Activated CD8-positive, alpha-beta memory T cell treated with anti-CD3 and anti-CD28 coated beads, Interleukin-2, amount 10 ng/mL, durations not matched to agents 7 days and 5 days (primary cell): Measurements from ENCODE around the gene DNAAF3. TPM values are rescaled to one million over a fixed set of nuclear protein-coding genes. Genes with fewer than 3 reads are reported as not detected.

Experiments used
- ATAC-seq: fragments of 150-1000 bp; cut with Tn5 transposase; one replicate; pipeline ENCODE4 v1.10.0; 2021; ENCODE audit warnings: moderate library complexity
- CTCF ChIA-PET: fragments of 350-600 bp; sonication (Branson Sonifier 250); formaldehyde crosslinking; loops from one replicate; lab custom pipeline; 2021; ENCODE audit warnings: antibody characterized with exemption; lab: Charles Lee
- DNase-seq: peaks from one replicate; pipeline ENCODE4 v3.0.0-alpha.2; 2020
- H3K27ac Mint-ChIP-seq: one replicate; pipeline ENCODE4 v1.8.0; 2021; ENCODE audit warnings: mild to moderate bottlenecking, mixed read lengths
- H3K27me3 Mint-ChIP-seq: one replicate; pipeline ENCODE4 v1.8.0; 2021; ENCODE audit warnings: mixed read lengths
- H3K36me3 Mint-ChIP-seq: one replicate; pipeline ENCODE4 v1.8.0; 2021; ENCODE audit warnings: mild to moderate bottlenecking, mixed read lengths
- H3K4me1 Mint-ChIP-seq: one replicate; pipeline ENCODE4 v1.8.0; 2021; ENCODE audit warnings: mixed read lengths
- H3K4me3 Mint-ChIP-seq: one replicate; pipeline ENCODE4 v1.8.0; 2021; ENCODE audit warnings: mild to moderate bottlenecking, moderate library complexity, mixed read lengths
- H3K9me3 Mint-ChIP-seq: one replicate; pipeline ENCODE4 v1.8.0; 2022; ENCODE audit warnings: low read depth, mixed read lengths
- total RNA-seq, 2 experiments: library from RNA; stranded (reverse); gene quantifications; one replicate each; pipeline ENCODE4 v1.2.3, GENCODE V29; 2021

DNAAF3 gene
- total RNA-seq, 2 experiments from 2014 or later = 0.35 TPM; not detected in 1

DNA sequence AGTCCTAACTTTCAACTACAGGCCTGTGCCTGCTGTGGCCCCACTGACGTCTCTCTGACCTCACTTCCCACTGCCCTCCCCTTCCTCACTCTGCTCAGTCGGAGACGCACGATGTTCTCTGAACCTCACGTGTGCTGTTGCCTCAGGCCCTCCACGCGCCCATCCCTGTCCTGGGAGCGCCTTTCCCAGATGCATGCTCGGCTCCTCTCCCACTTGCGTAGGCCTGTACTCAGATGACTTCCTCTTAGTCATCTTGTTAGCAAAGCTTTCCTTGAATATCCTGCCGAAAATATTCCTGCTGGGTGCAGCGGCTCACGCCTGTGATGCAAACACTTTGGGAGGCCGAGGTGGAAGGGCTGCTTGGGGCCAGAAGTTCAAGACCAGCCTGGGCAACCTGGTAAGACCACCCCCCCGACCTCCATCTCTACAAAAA lies 23.0 kb upstream of the DNAAF3 start:
- CTCF ChIA-PET = interaction anchor here (1.2 kb wide), 1 partner anchor 103 kb away, joined by 3 read pairs; no protein-coding TSS in a partner anchor
- no peak overlapping the region for H3K27ac Mint-ChIP-seq
- H3K4me1 Mint-ChIP-seq = peaks cover 15% of the 10 kb centered on the region
- H3K4me3 Mint-ChIP-seq = no peak overlapping the region
- ATAC-seq = no peak
- peaks cover 6% of the 10 kb centered on the region for H3K27me3 Mint-ChIP-seq
- no peak for DNase-seq
- H3K36me3 Mint-ChIP-seq = no peaks in the 10 kb centered on the region
- H3K9me3 Mint-ChIP-seq = no peaks in the 10 kb centered on the region

DNA sequence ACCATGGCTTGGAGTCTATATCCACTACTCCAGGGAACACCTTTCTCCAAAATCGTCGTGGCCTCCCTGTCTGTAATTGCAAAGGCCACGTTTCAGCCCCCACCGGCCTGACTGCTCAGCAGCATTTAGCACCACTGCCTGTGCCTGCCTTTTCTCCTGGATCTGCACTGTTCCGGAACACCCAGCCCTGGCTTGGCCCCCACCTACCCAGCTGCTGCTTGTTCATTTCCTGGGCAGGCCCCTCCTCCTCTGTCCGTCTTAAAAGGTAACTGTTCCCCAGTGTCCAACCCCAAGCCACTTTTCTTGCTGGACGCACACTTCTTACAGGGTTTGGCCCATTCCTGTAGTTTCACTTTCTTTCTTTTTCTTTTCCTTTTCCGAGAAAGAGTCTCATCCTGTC lies 22.2 kb upstream of the DNAAF3 start:
- Mint-ChIP-seq H3K4me3 (peak overlapping the region; percentile 42), H3K27me3 (peaks cover 8% of the 10 kb centered on the region), H3K9me3 (no peaks in the 10 kb centered on the region), H3K27ac (peak overlapping the region; percentile 49), H3K36me3 (no peaks in the 10 kb centered on the region), H3K4me1 (peaks cover 18% of the 10 kb centered on the region)
- DNase-seq (no peak), ATAC-seq (peak; percentile 57)
- CTCF ChIA-PET = no interaction called here

DNA sequence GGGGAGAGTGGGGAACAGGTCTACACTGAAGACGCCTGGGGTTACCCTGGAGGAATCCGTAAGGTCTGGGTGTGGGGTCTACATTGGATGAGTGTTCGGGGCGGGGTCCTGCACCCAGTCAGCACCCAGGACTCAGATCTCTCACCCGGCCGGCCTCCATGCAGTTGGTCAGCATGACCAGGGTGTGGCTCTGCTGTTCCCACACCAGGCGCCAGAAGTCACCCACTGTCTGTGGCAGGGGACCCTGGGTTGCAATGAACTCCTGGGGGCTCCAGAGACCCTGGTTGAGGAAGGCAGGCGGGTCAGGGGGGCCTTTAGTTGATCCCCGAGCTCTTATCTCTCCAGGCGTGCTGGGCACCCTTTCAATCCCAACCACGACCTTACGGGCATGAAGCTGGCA lies 19.7 kb upstream of the DNAAF3 start:
- Mint-ChIP-seq H3K36me3 (no peaks in the 10 kb centered on the region), H3K27ac (no peak overlapping the region), H3K27me3 (peaks cover 21% of the 10 kb centered on the region), H3K4me1 (peaks cover 18% of the 10 kb centered on the region), H3K9me3 (no peaks in the 10 kb centered on the region), H3K4me3 (no peak overlapping the region)
- CTCF ChIA-PET = no interaction called here
- DNase-seq = no peak
- no peak for ATAC-seq

DNA sequence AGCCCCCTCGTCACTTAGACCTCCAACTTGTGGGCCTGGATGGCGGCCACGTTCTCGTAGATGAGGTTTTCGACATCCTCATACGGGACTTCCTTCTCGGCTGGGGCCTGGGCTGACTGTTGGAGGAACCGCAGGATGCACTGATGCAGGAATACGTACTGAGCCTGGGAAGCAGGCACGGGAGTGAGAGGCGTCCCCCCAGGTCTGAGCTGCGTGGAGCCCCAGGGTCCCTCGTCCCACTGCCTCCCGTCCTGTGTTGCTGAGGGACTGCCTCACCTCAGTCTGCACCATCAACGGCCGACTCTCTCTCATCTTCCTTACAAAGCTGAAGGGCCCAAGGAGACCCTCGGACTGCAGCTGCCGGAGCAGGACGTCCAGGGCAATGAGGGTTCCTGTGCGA lies 15.3 kb upstream of the DNAAF3 start:
- H3K4me1 Mint-ChIP-seq = peaks cover 27% of the 10 kb centered on the region
- peaks cover 48% of the 10 kb centered on the region for H3K27me3 Mint-ChIP-seq
- CTCF ChIA-PET = interaction anchor here (4.0 kb wide), 1 partner anchor 21 kb away, joined by 17 read pairs; no protein-coding TSS in a partner anchor
- DNase-seq (no peak), ATAC-seq (no peak)
- H3K36me3 Mint-ChIP-seq = no peaks in the 10 kb centered on the region
- H3K27ac Mint-ChIP-seq = no peak overlapping the region
- H3K9me3 Mint-ChIP-seq = no peaks in the 10 kb centered on the region
- H3K4me3 Mint-ChIP-seq = no peak overlapping the region

DNA sequence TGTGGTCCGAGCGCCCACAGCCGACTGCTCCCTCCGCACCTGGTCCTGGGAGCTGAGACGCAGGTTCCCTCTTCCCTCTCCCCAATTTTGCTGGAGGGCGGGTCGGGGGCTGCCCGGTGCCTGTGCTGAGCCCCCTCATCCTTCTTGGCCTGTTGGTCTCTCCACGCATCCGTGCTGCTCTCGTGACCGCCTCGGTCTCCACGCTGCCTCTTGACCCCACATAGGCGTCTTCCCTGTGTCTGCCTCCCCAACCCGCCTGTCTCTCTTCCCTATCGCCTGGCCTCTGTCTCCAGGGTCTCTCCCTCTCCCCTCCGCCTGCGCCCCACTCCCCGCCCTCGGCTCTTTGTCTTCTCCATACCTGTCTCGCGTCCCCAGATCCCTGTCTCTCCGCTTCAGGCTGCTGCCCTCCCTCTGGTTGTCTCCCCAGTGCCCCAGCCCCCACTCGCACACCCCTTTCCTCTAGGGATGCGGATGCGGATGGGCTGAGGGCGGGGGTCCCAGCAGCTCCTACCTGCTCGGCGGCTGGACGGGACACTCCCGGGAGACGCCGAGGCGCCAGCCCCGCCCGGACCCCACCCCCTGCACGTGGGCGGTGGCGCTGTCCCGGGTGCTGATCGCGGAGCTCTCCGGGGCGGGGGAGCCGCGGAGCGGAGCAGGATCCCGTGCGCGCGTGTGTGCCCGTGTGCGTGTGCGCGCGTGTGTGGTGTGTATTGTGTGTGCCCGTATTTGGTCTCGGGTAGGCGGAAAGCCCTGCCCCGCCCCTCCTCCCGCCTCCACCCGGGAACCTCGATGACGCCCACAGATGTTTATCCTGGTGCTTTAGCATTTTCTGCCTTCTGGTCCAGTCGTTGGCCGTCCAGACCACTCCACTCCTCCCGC lies 13.4 kb upstream of the DNAAF3 start, which contains the start of gene SYT5:
Gene SYT5 (minus strand): TSS at position 684 of the 879 bp plus-strand sequence. CDS start 1,248 bp downstream, outside the sequence.
- no peaks in the 10 kb centered on the region for H3K9me3 Mint-ChIP-seq
- H3K4me3 Mint-ChIP-seq = peak within 1 kb of the TSS; percentile 59
- peaks cover 27% of the 10 kb centered on the region for H3K4me1 Mint-ChIP-seq
- H3K27me3 Mint-ChIP-seq = peaks cover 53% of the 10 kb centered on the region
- DNase-seq (peak; percentile 67), ATAC-seq (peak; percentile 48)
- no peaks in the 10 kb centered on the region for H3K36me3 Mint-ChIP-seq
- CTCF ChIA-PET = interaction anchor here (1.2 to 4.0 kb wide), 3 partner anchors 19 to 325 kb away, joined by 3 to 17 read pairs (median 5); no protein-coding TSS in a partner anchor
- H3K27ac Mint-ChIP-seq = peak within 1 kb of the TSS; percentile 29

DNA sequence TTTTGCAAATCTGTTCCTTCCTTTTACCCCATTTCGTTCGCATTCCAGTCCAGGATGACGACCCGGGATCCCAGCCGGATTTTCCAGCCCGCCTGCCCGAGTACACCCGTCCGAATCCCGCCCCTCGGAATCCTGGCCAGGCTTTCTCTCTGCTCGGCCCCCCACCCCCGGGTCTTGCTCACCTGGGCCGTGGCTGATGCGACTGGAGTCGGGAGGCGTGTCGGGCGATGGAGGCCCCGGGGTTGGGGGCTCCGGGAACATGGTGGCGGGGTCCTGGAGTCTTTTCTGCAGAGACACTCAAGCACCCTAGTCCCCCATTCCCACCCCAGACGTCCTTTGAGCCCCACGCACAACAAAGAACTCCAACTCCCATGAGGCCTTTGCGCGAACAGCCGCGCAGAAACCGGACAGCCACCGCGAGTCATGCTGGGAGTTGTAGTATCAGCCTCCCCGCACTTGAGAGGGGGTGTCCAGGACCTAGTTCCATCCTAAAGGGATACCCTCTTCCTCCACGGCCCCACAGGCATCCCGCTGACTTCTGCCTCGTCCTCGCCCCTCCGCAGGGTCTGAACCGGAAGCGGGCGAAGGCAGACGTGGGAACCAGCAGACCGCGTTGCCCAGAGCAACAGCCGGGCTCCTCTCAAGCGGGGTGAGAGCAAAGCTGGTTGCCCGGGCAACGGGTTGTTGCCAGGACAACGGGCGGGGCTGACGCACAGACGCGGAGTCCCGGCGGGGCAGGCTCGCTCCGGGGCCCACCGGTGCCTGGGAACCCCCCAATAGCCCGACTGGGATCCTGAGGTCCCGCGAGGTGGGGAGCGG lies 12.6 kb upstream of the DNAAF3 start:
- Mint-ChIP-seq H3K27me3 (peaks cover 58% of the 10 kb centered on the region), H3K4me3 (peak overlapping the region; percentile 59), H3K27ac (no peak overlapping the region), H3K4me1 (peaks cover 26% of the 10 kb centered on the region), H3K9me3 (no peaks in the 10 kb centered on the region), H3K36me3 (no peaks in the 10 kb centered on the region)
- CTCF ChIA-PET = interaction anchor here (1.9 to 4.0 kb wide), 2 partner anchors 18 to 325 kb away, joined by 5 to 17 read pairs; no protein-coding TSS in a partner anchor
- DNase-seq (peak; percentile 96), ATAC-seq (peak; percentile 88)

DNA sequence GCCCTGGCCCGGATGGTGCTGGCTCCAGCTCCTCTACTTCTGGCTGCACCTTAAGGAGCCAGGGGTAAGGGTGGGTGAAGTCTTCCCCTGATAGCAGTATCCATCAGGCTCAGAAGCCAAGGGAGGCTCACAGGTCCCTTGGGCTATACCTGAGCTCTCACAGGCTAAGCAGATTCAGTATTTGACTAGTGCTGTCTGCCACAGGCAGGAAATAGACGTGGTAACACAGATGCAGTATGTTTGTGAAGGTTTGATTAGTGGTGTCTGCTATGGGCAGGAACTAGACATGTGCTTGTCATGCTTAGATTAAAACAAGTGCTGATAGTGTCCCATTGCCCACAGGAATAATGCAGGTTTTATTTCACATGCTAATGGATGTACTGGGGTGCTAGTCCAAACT lies 9.7 kb upstream of the DNAAF3 start:
- H3K4me1 Mint-ChIP-seq = peaks cover 29% of the 10 kb centered on the region
- no peak for ATAC-seq
- CTCF ChIA-PET = no interaction called here

DNA sequence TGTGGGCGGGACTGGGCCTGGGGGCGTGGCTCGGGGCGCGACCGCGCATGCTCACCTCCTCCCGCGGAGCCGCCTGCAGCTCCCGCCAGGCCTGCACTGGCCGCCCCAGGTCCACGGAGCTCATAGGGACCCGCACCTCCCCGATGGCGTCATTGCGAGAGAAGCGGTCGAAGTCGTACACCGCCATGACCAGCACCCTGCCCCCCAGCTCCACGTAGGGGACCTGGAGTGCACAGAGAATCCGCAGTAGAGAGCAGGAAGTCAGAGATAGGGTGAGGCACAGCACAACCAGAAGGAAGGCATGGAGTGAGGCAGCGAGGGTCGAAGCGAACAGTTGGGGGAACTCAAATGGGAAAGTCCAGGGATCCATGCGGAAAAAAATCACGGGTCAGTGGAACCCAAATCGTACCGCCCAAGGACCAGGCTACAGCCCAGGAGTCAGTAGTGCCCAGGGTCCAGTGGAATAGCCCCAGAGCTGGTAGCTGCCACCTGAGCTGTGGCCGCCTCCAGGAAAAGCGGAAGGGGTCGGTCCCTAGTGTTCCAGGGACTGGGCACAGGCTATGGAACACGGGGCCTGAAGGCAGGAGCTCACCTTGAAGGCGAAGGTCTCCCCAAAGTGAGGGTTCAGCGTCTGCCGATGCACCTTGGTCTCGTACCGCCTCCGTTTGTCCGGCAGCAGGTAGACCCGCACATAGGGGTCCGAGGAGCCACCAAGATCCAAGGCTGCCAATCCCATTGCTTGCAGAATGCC lies 8.9 kb upstream of the DNAAF3 start:
- Mint-ChIP-seq H3K27me3 (peaks cover 65% of the 10 kb centered on the region), H3K9me3 (no peaks in the 10 kb centered on the region), H3K4me3 (no peak overlapping the region), H3K4me1 (peaks cover 27% of the 10 kb centered on the region), H3K27ac (no peak overlapping the region), H3K36me3 (no peaks in the 10 kb centered on the region)
- ATAC-seq = no peak
- no peak for DNase-seq
- CTCF ChIA-PET = no interaction called here

More for the DNA sequence above, 9.7 kb upstream of the DNAAF3 start:
- Mint-ChIP-seq H3K4me3 (no peak overlapping the region), H3K9me3 (no peaks in the 10 kb centered on the region), H3K27ac (no peak overlapping the region), H3K36me3 (no peaks in the 10 kb centered on the region), H3K27me3 (peaks cover 67% of the 10 kb centered on the region)
- DNase-seq = no peak

DNA sequence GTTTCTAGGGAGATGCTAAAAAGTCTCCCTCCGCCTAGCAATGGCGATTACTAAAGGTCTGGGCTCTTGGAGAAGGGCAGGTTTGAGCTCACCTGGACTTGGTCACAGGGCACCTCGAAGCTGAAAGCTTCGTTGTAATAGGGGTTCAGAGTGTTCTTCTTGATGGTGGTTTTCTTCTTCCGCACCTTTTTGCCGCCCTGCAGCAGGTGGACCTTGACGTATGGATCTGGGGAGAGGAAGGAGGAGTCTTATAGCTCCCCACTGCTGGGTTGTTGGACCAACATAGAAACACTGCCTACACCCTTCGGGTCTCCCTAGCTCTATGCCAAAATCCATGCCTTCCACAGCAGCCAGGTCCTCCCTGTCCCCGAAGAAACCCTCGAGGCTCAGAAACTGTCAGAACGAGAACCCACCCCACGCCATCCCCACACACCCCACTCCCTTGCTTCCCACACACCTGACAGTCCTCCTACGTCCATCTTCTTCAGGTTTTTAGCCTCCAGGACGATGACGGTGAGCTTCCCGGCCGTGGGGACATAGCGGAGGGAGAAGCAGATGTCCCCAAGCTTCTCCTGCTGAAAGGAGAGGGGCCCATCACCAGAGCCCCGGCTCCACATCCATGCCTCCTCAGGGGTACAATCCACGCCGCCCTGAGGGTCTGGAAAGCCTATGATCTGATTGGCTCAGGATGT lies 8.2 kb upstream of the DNAAF3 start:
- no peak for ATAC-seq
- peaks cover 21% of the 10 kb centered on the region for H3K4me1 Mint-ChIP-seq
- H3K27me3 Mint-ChIP-seq = peaks cover 63% of the 10 kb centered on the region
- CTCF ChIA-PET = interaction anchor here (1.4 to 1.5 kb wide), 2 partner anchors 14 to 33 kb away, joined by 4 read pairs; no protein-coding TSS in a partner anchor
- H3K36me3 Mint-ChIP-seq = no peaks in the 10 kb centered on the region
- no peaks in the 10 kb centered on the region for H3K9me3 Mint-ChIP-seq
- peak overlapping the region; percentile 55 for H3K4me3 Mint-ChIP-seq
- H3K27ac Mint-ChIP-seq = no peak overlapping the region
- DNase-seq = no peak

DNA sequence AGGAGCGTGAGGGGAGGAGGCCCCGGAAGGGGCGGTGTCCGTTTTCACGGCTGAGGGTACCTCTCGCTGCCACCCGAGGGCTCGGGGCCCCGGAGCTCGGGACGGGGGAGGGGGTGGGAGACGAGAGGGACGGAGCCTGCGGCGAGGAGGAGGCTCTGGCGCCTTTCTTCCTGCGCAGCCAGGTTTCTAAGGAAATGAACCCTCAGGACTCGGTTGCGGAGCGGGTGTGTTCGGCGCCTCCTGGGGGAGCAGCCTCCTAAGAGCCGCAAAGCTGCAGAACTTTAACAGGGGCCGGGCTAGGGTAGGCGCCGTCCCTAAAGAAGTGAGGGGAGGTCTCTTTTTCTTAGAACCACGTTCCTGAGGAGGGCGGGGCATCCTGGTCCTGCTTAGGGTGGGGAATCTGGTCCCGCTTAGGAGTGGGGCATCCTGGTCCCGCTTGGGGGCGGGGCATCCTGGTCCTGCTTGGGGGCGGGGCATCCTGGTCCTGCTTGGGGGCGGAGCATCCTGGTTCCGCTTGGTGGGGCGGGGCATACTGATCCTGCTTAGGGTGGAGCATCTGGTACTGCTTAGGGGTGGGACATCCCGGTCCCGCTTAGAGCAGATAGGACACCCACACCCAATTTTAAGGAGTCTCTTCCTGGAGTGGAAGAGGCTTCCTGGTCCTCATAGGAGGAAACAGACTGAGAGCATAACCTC lies 7.4 kb upstream of the DNAAF3 start:
- H3K27ac Mint-ChIP-seq = no peak overlapping the region
- H3K9me3 Mint-ChIP-seq = no peaks in the 10 kb centered on the region
- H3K4me3 Mint-ChIP-seq = peak overlapping the region; percentile 55
- no peaks in the 10 kb centered on the region for H3K36me3 Mint-ChIP-seq
- CTCF ChIA-PET = interaction anchor here (0.7 to 1.5 kb wide), 3 partner anchors 13 to 330 kb away, joined by 3 to 4 read pairs (median 4); no protein-coding TSS in a partner anchor
- H3K4me1 Mint-ChIP-seq = peaks cover 16% of the 10 kb centered on the region
- DNase-seq (peak; percentile 79), ATAC-seq (peak; percentile 78)
- H3K27me3 Mint-ChIP-seq = peaks cover 68% of the 10 kb centered on the region

DNA sequence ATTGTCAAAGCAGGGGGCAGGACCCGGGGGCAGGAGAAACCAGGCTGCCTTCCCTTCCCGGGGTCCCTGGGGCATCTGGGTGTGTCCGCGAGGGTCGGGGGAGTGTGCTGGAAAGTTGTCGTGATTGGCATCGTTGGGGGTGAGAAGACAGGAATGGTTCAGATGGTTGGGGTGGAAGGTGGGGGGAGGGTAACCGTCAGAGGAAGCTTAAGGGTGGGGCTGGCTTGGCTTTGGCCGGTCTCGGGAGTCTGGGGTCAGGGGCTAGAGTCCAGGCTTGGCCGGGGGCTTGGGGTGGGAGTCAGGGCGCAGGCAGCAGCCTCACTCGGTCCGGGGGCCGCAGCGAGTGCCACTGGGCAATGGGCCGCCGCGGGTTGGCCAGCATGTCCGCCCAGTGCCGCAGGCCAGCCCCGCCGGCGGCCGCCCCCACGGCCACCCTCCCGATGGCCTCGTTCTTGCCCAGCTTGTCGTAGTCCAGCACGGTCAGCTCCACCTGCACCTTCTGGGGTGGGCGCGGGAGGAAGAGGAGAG lies 6.8 kb upstream of the DNAAF3 start:
- no peak overlapping the region for H3K27ac Mint-ChIP-seq
- H3K4me3 Mint-ChIP-seq = peak overlapping the region; percentile 55
- no peaks in the 10 kb centered on the region for H3K36me3 Mint-ChIP-seq
- DNase-seq (no peak), ATAC-seq (no peak)
- H3K27me3 Mint-ChIP-seq = peaks cover 65% of the 10 kb centered on the region
- CTCF ChIA-PET = interaction anchor here (0.6 to 1.5 kb wide), 4 partner anchors 13 to 421 kb away, joined by 3 to 4 read pairs (median 4); no protein-coding TSS in a partner anchor
- peaks cover 11% of the 10 kb centered on the region for H3K4me1 Mint-ChIP-seq
- no peaks in the 10 kb centered on the region for H3K9me3 Mint-ChIP-seq
